Measurements from ENCODE around the gene PDE10A.

DNA sequence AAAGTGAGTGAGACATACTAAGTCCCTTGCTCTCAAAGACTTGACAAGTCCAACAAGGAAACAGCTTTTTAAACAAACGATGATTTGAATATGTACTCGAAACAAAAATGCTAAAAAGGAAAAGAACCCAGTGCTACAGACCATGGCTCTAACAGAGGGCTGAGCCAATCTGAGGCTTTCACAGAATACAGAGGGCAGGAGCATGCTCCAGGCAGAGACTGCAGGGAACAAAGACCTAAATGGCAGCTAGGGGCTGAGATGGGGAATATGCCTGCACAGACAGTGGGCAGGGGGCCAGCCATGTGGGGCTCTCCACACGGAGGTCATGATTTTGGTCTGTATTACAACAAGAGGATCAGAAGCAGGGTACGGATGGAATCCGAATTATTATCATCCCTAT lies 322.5 kb downstream of the PDE10A start:
- TF ChIP-seq POLR2A (IDR thresholded peaks at IDR 0.05) (no peak), POLR2AphosphoS5 (IDR thresholded peaks at IDR 0.05) (no peak), EP300 (IDR thresholded peaks at IDR 0.05) (no peak)
- TF ChIP-seq, protein P1, sequence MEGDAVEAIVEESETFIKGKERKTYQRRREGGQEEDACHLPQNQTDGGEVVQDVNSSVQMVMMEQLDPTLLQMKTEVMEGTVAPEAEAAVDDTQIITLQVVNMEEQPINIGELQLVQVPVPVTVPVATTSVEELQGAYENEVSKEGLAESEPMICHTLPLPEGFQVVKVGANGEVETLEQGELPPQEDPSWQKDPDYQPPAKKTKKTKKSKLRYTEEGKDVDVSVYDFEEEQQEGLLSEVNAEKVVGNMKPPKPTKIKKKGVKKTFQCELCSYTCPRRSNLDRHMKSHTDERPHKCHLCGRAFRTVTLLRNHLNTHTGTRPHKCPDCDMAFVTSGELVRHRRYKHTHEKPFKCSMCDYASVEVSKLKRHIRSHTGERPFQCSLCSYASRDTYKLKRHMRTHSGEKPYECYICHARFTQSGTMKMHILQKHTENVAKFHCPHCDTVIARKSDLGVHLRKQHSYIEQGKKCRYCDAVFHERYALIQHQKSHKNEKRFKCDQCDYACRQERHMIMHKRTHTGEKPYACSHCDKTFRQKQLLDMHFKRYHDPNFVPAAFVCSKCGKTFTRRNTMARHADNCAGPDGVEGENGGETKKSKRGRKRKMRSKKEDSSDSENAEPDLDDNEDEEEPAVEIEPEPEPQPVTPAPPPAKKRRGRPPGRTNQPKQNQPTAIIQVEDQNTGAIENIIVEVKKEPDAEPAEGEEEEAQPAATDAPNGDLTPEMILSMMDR (IDR thresholded peaks at IDR 0.05): no peak

Data from suprapubic skin (tissue), 4 donors.